H1 (cell line): ENCODE data around the gene ERC1.

Source experiments
- CHD7 ChIP-seq: fragments of 300-600 bp; sonication (generic); IDR thresholded peaks from 2 replicates; pipeline ENCODE4 v1.7.1; 2012; ENCODE audit warnings: low read length, moderate library complexity, mild to moderate bottlenecking, inconsistent platforms; ENCODE audit not compliant: insufficient replicate concordance
- CTCF ChIP-seq, 3 experiments: IDR thresholded peaks; 1 replicate in 2 of 3; 2 replicates in 1 of 3; pipeline versions ENCODE4 v1.5.1 to v1.6.1; 2011; ENCODE audit warnings: low read length in 3 of 3, mild to moderate bottlenecking in 3 of 3, inconsistent platforms in 2 of 3, low read depth in 1 of 3, moderate library complexity in 1 of 3; ENCODE audit not compliant: insufficient read depth in 1 of 3; ENCODE audit errors: control extremely low read depth in 1 of 3
- EP300 ChIP-seq, 2 experiments: IDR thresholded peaks; 1 replicate in 1 of 2; 2 replicates in 1 of 2; pipeline ENCODE4 v1.6.1; 2011 to 2012; ENCODE audit warnings: low read depth in 2 of 2, low read length in 2 of 2, mild to moderate bottlenecking in 2 of 2, borderline replicate concordance in 1 of 2, inconsistent platforms in 1 of 2, moderate library complexity in 1 of 2
- EZH2 ChIP-seq: fragments of 200-600 bp; sonication (generic); IDR thresholded peaks from 2 replicates; pipeline ENCODE4 v1.7.1; 2012; ENCODE audit warnings: low read depth, mild to moderate bottlenecking, moderate library complexity, low read length, inconsistent platforms; ENCODE audit not compliant: severe bottlenecking
- POLR2A ChIP-seq, 2 experiments: IDR thresholded peaks; 1 replicate in 1 of 2; 2 replicates in 1 of 2; pipeline ENCODE4 v1.6.1; 2011; ENCODE audit warnings: low read depth in 2 of 2, low read length in 2 of 2, mild to moderate bottlenecking in 2 of 2; ENCODE audit errors: control extremely low read depth in 1 of 2
- SAP30 ChIP-seq: fragments of 300-600 bp; sonication (generic); IDR thresholded peaks from 2 replicates; pipeline ENCODE4 v1.7.1; 2012; ENCODE audit warnings: low read length, moderate library complexity, mild to moderate bottlenecking, inconsistent platforms; ENCODE audit not compliant: insufficient read depth, insufficient replicate concordance
- SRF ChIP-seq: IDR thresholded peaks from 2 replicates; pipeline ENCODE4 v1.6.1; 2011; ENCODE audit warnings: mild to moderate bottlenecking, low read depth, low read length, moderate library complexity
- TAF7 ChIP-seq: optimal IDR thresholded peaks from 2 replicates; pipeline ENCODE3; 2011; ENCODE audit warnings: low read depth, mild to moderate bottlenecking, inconsistent platforms, low read length, moderate library complexity, borderline replicate concordance
- YY1 ChIP-seq: IDR thresholded peaks from 2 replicates; pipeline ENCODE4 v1.6.1; 2011; ENCODE audit warnings: low read depth, mild to moderate bottlenecking, low read length

DNA sequence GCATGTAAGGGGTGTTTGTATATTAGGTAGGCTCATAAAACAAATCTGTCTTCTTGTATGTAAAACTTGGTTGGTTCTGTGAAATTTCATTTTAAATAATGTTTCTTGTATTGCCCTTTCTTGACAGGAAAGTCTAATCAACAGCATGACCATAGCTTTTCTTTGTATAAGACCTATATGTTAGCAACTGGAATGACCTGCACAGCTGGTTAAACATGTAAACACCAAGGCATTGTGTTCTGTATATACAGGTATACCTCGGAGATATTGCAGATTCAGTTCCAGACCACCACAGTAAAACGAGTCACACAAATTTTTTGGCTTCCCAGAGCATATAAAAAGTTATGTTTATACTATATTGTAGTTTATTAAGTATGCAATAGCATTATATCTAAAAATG lies 183.6 kb downstream of the ERC1 start:
- TF ChIP-seq CTCF (IDR thresholded peaks at IDR 0.05; ENCODE audit: control extremely low read depth in 1 of 3, insufficient read depth in 1 of 3, low read depth in 1 of 3, low read length in 3 of 3) (no peak), EP300 (IDR thresholded peaks at IDR 0.05; ENCODE audit: borderline replicate concordance in 1 of 2, low read depth in 2 of 2, low read length in 2 of 2) (no peak), CHD7 (no peak), SAP30 (no peak), EZH2 (no peak), TAF7 (no peak), YY1 (no peak), POLR2A (IDR thresholded peaks at IDR 0.05; ENCODE audit: control extremely low read depth in 1 of 2, low read depth in 2 of 2, low read length in 2 of 2) (no peak), SRF (no peak)
